GM12878 (cell line): ENCODE data around the gene HES2. TPM values are rescaled to one million over a fixed set of nuclear protein-coding genes. Genes with fewer than 3 reads are reported as not detected.

ENCODE experiments used
- ATAC-seq: fragments of 200-7000 bp; cut with Tn5 transposase; 3 replicates; pipeline ENCODE4 v1.9.1; 2020; ENCODE audit warnings: mild to moderate bottlenecking, moderate library complexity
- BruUV-seq: library from RNA; stranded (reverse); fragments of 400-500 nt; replicated peaks from 2 replicates; lab custom pipeline; 2021; lab: Mats Ljungman, UMichigan
- CTCF ChIA-PET: fragments of 300-600 bp; sonication (Branson Sonifier 250); formaldehyde crosslinking; extraction: SDS; loops from one replicate; lab custom pipeline; 2021; ENCODE audit warnings: inconsistent platforms; lab: Yijun Ruan, JAX
- POLR2A ChIA-PET: fragments of 350-600 bp; formaldehyde crosslinking; extraction: SDS; loops from one replicate; lab custom pipeline; 2021; ENCODE audit warnings: inconsistent platforms; lab: Charles Lee
- RAD21 ChIA-PET: fragments of 300-600 bp; sonication (Branson Sonifier 250); formaldehyde crosslinking; loops from one replicate; lab custom pipeline; 2023; ENCODE audit warnings: antibody characterized with exemption; ENCODE audit not compliant: unreplicated experiment; lab: Charles Lee
- SMC1A ChIA-PET: fragments of 300-600 bp; sonication (Branson Sonifier 250); formaldehyde crosslinking; loops from one replicate; lab custom pipeline; 2023; ENCODE audit not compliant: unreplicated experiment, uncharacterized antibody; lab: Charles Lee
- DNase-seq: peaks from one replicate; pipeline ENCODE4 v3.0.0-alpha.2; 2011; ENCODE audit warnings: low read depth, low spot score
- FAIRE-seq: peaks from 3 replicates; lab custom pipeline; 2011; peaks lifted over from hg19 to GRCh38; lab: Jason Lieb, UNC
- H2AFZ ChIP-seq: 2 replicates; pipeline ENCODE4 v1.6.0; 2011; ENCODE audit warnings: low read depth, low read length, control low read depth; ENCODE audit not compliant: control insufficient read depth
- H3K27ac ChIP-seq: 2 replicates; pipeline ENCODE4 v1.5.1; 2011; ENCODE audit warnings: control low read depth; ENCODE audit not compliant: control insufficient read depth, insufficient read depth
- H3K27me3 ChIP-seq, 2 experiments: replicated peaks in 1 of 2; 2 replicates each; pipeline versions ENCODE4 v1.6.0 to v1.6.1; 2011; ENCODE audit warnings: low read length in 1 of 2; ENCODE audit not compliant: control insufficient read depth in 2 of 2, insufficient read depth in 2 of 2
- H3K36me3 ChIP-seq, 2 experiments: 2 replicates each; pipeline ENCODE4 v1.5.1; 2011; ENCODE audit warnings: low read length in 1 of 2; ENCODE audit not compliant: control insufficient read depth in 2 of 2, insufficient read depth in 2 of 2
- H3K4me1 ChIP-seq: 2 replicates; pipeline ENCODE4 v1.6.1; 2011; ENCODE audit warnings: mild to moderate bottlenecking, low read length, moderate library complexity, mixed read lengths; ENCODE audit not compliant: control insufficient read depth, insufficient read depth
- H3K4me2 ChIP-seq: 2 replicates; pipeline ENCODE4 v1.6.0; 2011; ENCODE audit warnings: control low read depth; ENCODE audit not compliant: control insufficient read depth, insufficient read depth
- H3K4me3 ChIP-seq: fragments of 200-600 bp; sonication (generic); 2 replicates; pipeline ENCODE4 v1.5.1; 2016
- H3K79me2 ChIP-seq: 2 replicates; pipeline ENCODE4 v1.6.0; 2011; ENCODE audit warnings: low read length; ENCODE audit not compliant: control insufficient read depth, insufficient read depth
- H3K9ac ChIP-seq: 2 replicates; pipeline ENCODE4 v1.8.0; 2011; ENCODE audit warnings: low read length, control low read depth, mixed read lengths; ENCODE audit not compliant: control insufficient read depth, insufficient read depth
- H3K9me3 ChIP-seq: replicated peaks from 3 replicates; pipeline ENCODE4 v1.5.1; 2011; ENCODE audit warnings: mild to moderate bottlenecking, low read length; ENCODE audit not compliant: control insufficient read depth, insufficient read depth
- H4K20me1 ChIP-seq: 2 replicates; pipeline ENCODE4 v1.6.0; 2011; ENCODE audit not compliant: control insufficient read depth, insufficient read depth
- IKZF2 ChIP-seq, 2 experiments: fragments of 450-650 bp; IDR thresholded peaks; 2 replicates each; pipeline ENCODE4 v1.6.1; 2017; ENCODE audit warnings: mild to moderate bottlenecking in 2 of 2, moderate library complexity in 2 of 2
- POU2F2 ChIP-seq: IDR thresholded peaks from 3 replicates; pipeline ENCODE4 v1.6.1; 2011; ENCODE audit warnings: low read depth, mild to moderate bottlenecking, low read length, borderline replicate concordance
- RB1 ChIP-seq: fragments of 450-650 bp; formaldehyde crosslinking; IDR thresholded peaks from 2 replicates; pipeline ENCODE4 v1.6.1; 2017; ENCODE audit warnings: mild to moderate bottlenecking, borderline replicate concordance
- SMAD5 ChIP-seq: IDR thresholded peaks from 2 replicates; pipeline ENCODE4 v1.6.1; 2016; ENCODE audit warnings: antibody characterized with exemption, low read depth
- SP1 ChIP-seq: IDR thresholded peaks from one replicate; pipeline ENCODE4 v1.6.1; 2011; ENCODE audit warnings: low read depth, low read length
- SRF ChIP-seq, 2 experiments: IDR thresholded peaks; 2 replicates each; pipeline ENCODE4 v1.6.1; 2011; ENCODE audit warnings: low read depth in 2 of 2, low read length in 2 of 2, mild to moderate bottlenecking in 1 of 2, moderate library complexity in 1 of 2
- WGBS: methylation state at CpG from one replicate; pipeline ENCODE4 v1.1.6; 2016; ENCODE audit warnings: low lambda C conversion rate; ENCODE audit not compliant: insufficient replicate concordance, insufficient coverage; ENCODE audit errors: missing lambda C conversion rate; 5-methylcytosine and 5-hydroxymethylcytosine counted together
- in situ Hi-C: fragments of 300-500 bp; cut with MboI; formaldehyde crosslinking; loops from 9 replicates; pipeline ENCODE4 v1.14.3; 2018; ENCODE audit warnings: mixed read lengths
- intact Hi-C: fragments of 100-400 bp; cut with micrococcal nuclease; formaldehyde crosslinking; loops from one replicate; pipeline ENCODE4 v1.14.2; 2022; ENCODE audit not compliant: unreplicated experiment
- polyA plus RNA-seq, 11 experiments: library from polyadenylated mRNA; depleted of rRNA in 4 of 11; unstranded in 6 of 11; stranded (reverse) in 5 of 11; fragments of >200 nt; fragmentation: Nextera tagmentation in 4 of 11; fragmentation: Illumina TruSeq in 1 of 11; extraction: Ambion mirVana in 4 of 11; extraction: Trizol in 1 of 11; gene quantifications; 1 replicate in 1 of 11; 2 replicates in 10 of 11; pipeline versions ENCODE4 v1.2.1 to v1.2.3, GENCODE V29; 2011 to 2016; ENCODE audit warnings: inconsistent platforms in 2 of 11, missing spikeins in 2 of 11, low read depth in 1 of 11
- total RNA-seq, 4 experiments: library from RNA; depleted of rRNA in 3 of 4; stranded (reverse); fragments of >200 nt in 3 of 4; fragmentation: Illumina TruSeq in 1 of 4; extraction: Trizol in 1 of 4; gene quantifications; 2 replicates each; pipeline versions ENCODE4 v1.2.1 to v1.2.3, GENCODE V29; 2013 to 2021
- TF ChIP-seq, protein P1 (sequence below): fragments of 450-650 bp; IDR thresholded peaks from 2 replicates; pipeline ENCODE4 v1.6.1; 2016; ENCODE audit warnings: mild to moderate bottlenecking
- TF ChIP-seq, protein P2 (sequence below): fragments of 450-650 bp; IDR thresholded peaks from 2 replicates; pipeline ENCODE4 v1.6.1; 2018; ENCODE audit warnings: borderline replicate concordance, mild to moderate bottlenecking; ENCODE audit not compliant: partially characterized antibody

The HES2 gene
- total and polyA plus RNA-seq, 10 of the 15 experiments (the other 5 are each of a cell fraction or from before 2014, with no cell fraction given): 0.13 to 2.0 (median 0.26) TPM

DNA sequence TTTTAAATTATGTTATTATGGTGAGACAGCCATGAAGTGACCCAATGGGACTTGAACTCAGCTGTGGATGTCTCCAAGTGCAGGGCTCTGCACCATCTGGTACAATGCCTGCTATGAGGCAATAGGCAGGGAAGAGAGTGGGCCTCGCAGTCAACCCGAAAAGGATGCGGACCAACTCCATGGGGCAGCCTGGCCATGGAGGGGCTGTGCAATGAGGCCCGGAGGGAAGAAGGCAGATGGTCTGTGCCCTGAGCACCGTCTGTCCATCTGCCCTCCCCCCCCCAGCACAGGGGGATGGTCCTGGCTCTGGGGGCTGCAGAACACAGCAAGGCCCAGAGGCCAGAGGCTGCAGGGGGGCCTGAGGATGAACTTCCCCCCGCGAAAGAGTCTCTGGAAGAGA, 21.9 kb upstream of the HES2 start:
- Histone ChIP-seq H2AFZ (no peak overlapping the region), H3K36me3 (no peaks in the 10 kb centered on the region), H3K27me3 (no peaks in the 10 kb centered on the region; a peak in 2 of 4 replicates), H3K79me2 (no peaks in the 10 kb centered on the region), H3K27ac (no peak overlapping the region), H3K4me2 (no peak overlapping the region), H3K4me3 (no peak overlapping the region), H3K9me3 (no peaks in the 10 kb centered on the region), H4K20me1 (peaks cover 4% of the 10 kb centered on the region), H3K9ac (no peak overlapping the region), H3K4me1 (no peaks in the 10 kb centered on the region)
- in situ Hi-C loops (no loop called here), intact Hi-C loops (no loop called here)
- ChIA-PET SMC1A (no interaction called here), POLR2A (no interaction called here), RAD21 (no interaction called here), CTCF (interaction anchor here (0.8 to 8.0 kb wide), 5 partner anchors 17 to 195 kb away, joined by 4 to 137 read pairs (median 4); partner anchors contain the start of genes ESPN, HES2 and TNFRSF25)
- no peak for FAIRE-seq
- WGBS: 83% methylated on average over 7 of the region's 7 CpGs
- no peak for ATAC-seq
- BruUV-seq: no TSS peak
- TF ChIP-seq, protein P1, sequence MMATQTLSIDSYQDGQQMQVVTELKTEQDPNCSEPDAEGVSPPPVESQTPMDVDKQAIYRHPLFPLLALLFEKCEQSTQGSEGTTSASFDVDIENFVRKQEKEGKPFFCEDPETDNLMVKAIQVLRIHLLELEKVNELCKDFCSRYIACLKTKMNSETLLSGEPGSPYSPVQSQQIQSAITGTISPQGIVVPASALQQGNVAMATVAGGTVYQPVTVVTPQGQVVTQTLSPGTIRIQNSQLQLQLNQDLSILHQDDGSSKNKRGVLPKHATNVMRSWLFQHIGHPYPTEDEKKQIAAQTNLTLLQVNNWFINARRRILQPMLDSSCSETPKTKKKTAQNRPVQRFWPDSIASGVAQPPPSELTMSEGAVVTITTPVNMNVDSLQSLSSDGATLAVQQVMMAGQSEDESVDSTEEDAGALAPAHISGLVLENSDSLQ: no peak
- TF ChIP-seq, protein P2, sequence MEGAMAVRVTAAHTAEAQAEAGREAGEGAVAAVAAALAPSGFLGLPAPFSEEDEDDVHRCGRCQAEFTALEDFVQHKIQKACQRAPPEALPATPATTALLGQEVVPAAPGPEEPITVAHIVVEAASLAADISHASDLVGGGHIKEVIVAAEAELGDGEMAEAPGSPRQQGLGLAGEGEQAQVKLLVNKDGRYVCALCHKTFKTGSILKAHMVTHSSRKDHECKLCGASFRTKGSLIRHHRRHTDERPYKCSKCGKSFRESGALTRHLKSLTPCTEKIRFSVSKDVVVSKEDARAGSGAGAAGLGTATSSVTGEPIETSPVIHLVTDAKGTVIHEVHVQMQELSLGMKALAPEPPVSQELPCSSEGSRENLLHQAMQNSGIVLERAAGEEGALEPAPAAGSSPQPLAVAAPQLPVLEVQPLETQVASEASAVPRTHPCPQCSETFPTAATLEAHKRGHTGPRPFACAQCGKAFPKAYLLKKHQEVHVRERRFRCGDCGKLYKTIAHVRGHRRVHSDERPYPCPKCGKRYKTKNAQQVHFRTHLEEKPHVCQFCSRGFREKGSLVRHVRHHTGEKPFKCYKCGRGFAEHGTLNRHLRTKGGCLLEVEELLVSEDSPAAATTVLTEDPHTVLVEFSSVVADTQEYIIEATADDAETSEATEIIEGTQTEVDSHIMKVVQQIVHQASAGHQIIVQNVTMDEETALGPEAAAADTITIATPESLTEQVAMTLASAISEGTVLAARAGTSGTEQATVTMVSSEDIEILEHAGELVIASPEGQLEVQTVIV: no peak
- no peak for TF ChIP-seq SP1
- no peak for TF ChIP-seq IKZF2 (IDR thresholded peaks at IDR 0.05)
- no peak for TF ChIP-seq POU2F2
- no peak for TF ChIP-seq SMAD5
- TF ChIP-seq SRF (IDR thresholded peaks at IDR 0.05; ENCODE audit: low read depth in 2 of 2, low read length in 2 of 2): no peak
- no peak for TF ChIP-seq RB1
- no peak for DNase-seq
